Measurements from ENCODE around the gene CCL3. TPM values are rescaled to one million over a fixed set of nuclear protein-coding genes. Genes with fewer than 3 reads are reported as not detected.

Gene CCL3
- total and polyA plus RNA-seq, 2 experiments from 2014 or later: not detected

- TF ChIP-seq ZNF462 (CRISPR knock-in tag; IDR thresholded peaks at IDR 0.05) (no peak), ZNF114 (CRISPR knock-in tag; IDR thresholded peaks at IDR 0.05) (no peak)
Observed at GRCh38 chr17:36060816-36061215, 29.1 kb downstream of the CCL3 start (continued).

DNA sequence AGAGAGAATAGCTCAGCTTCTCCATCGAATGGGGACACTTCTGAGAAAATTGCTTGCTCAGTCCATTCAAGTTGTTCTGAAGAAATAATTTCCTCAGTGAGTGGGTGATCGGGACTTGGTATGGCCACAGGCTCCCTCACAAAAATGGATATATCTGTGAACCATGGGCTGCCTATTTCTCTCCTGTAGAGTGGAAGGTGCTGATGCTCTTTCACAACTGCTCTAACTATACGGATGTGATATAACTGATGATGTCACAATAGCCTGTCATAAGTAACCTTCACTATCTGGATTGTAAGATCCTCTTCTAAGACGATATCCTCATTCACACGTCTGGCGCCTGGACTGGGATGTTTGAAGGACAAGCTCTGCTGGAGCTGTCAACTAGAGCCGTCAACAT lies 30.5 kb downstream of the CCL3 start:
- Histone ChIP-seq H3K4me2 (no peak overlapping the region), H3K4me1 (ENCODE audit: insufficient read depth) (no peaks in the 10 kb centered on the region), H3K4me3 (no peak overlapping the region), H3K27ac (ENCODE audit: low read depth) (no peak overlapping the region), H3K79me2 (replicated peaks; ENCODE audit: insufficient read depth) (no peaks in the 10 kb centered on the region), H2AFZ (no peak overlapping the region), H3F3A (replicated peaks; ENCODE audit: low read depth) (no peaks in the 10 kb centered on the region), H3K36me3 (ENCODE audit: insufficient read depth) (no peaks in the 10 kb centered on the region), H3K9me2 (ENCODE audit: insufficient read depth) (peaks cover 10% of the 10 kb centered on the region), H3K27me3 (ENCODE audit: insufficient read depth) (no peaks in the 10 kb centered on the region), H4K20me1 (replicated peaks; ENCODE audit: insufficient read depth) (no peaks in the 10 kb centered on the region)
- DNase-seq (ENCODE audit: low spot score) (no peak), ATAC-seq (no peak)
- Mint-ChIP-seq H3K27ac (no peak overlapping the region), H3K4me1 (no peaks in the 10 kb centered on the region), H3K36me3 (ENCODE audit: low read depth) (no peaks in the 10 kb centered on the region), H3K27me3 (ENCODE audit: insufficient read depth, low read depth, poor library complexity) (no peaks in the 10 kb centered on the region), H3K9me3 (no peaks in the 10 kb centered on the region; the same call in 2 of the 3 replicates), H3K4me3 (no peak overlapping the region)
- TF ChIP-seq NANOG (IDR thresholded peaks at IDR 0.05; ENCODE audit: borderline replicate concordance) (no peak), ZNF331 (CRISPR knock-in tag; IDR thresholded peaks at IDR 0.05; ENCODE audit: low read depth) (no peak), ETS1 (IDR thresholded peaks at IDR 0.05) (no peak), POLR2AphosphoS5 (IDR thresholded peaks at IDR 0.05; ENCODE audit: low read depth) (no peak), STAT1 (IDR thresholded peaks at IDR 0.05; ENCODE audit: unreplicated experiment) (no peak), ZNF462 (CRISPR knock-in tag; IDR thresholded peaks at IDR 0.05) (no peak)
